Measurements from ENCODE around the gene TBC1D2. TPM values are rescaled to one million over a fixed set of nuclear protein-coding genes. Genes with fewer than 3 reads are reported as not detected.

Gene TBC1D2
- total and polyA plus RNA-seq, 10 of the 15 experiments (the other 5 are each of a cell fraction or from before 2014, with no cell fraction given), result 0.04 to 1.6 (median 1.1) TPM

GRCh38 chr9:98195671-98196070 is 59.8 kb downstream of the TBC1D2 start (continued):
- no peak for TF ChIP-seq ZNF384 (IDR thresholded peaks at IDR 0.05; ENCODE audit: borderline replicate concordance, low read depth, low read length)
- TF ChIP-seq WRNIP1 (IDR thresholded peaks at IDR 0.05; ENCODE audit: borderline replicate concordance, low read depth, low read length), result no peak
- TF ChIP-seq RB1 (IDR thresholded peaks at IDR 0.05; ENCODE audit: borderline replicate concordance), result no peak

GRCh38 chr9:98193336-98193944 is 62.0 kb downstream of the TBC1D2 start:
- Histone ChIP-seq H3K4me3 (peak overlapping the region; percentile 78), H3K27ac (ENCODE audit: control insufficient read depth, insufficient read depth) (no peak overlapping the region), H3K9ac (ENCODE audit: control insufficient read depth, insufficient read depth, low read length) (peak overlapping the region; percentile 14; the same call in 1 of the 2 replicates), H3K79me2 (ENCODE audit: control insufficient read depth, insufficient read depth, low read length) (no peaks in the 10 kb centered on the region), H3K4me2 (ENCODE audit: control insufficient read depth, insufficient read depth) (peak overlapping the region; percentile 99), H3K27me3 (replicated peaks in 1 of 2; ENCODE audit: control insufficient read depth in 2 of 2, insufficient read depth in 2 of 2, low read length in 1 of 2) (peaks cover 0 to 3% of the 10 kb centered on the region in 2 experiments; a peak in 3 of 4 replicates), H3K36me3 (ENCODE audit: control insufficient read depth in 2 of 2, insufficient read depth in 2 of 2, low read length in 1 of 2) (no peaks in the 10 kb centered on the region), H3K4me1 (ENCODE audit: control insufficient read depth, insufficient read depth, low read length) (peaks cover 6% of the 10 kb centered on the region), H2AFZ (ENCODE audit: control insufficient read depth, low read depth, low read length) (peak overlapping the region; percentile 89), H4K20me1 (ENCODE audit: control insufficient read depth, insufficient read depth) (no peaks in the 10 kb centered on the region), H3K9me3 (replicated peaks; ENCODE audit: control insufficient read depth, insufficient read depth, low read length) (no peaks in the 10 kb centered on the region)
- in situ Hi-C loops (cut with MboI) (no loop called here), intact Hi-C loops (cut with micrococcal nuclease; ENCODE audit: unreplicated experiment) (loop anchor here (5.0 kb wide), 1 partner anchor 76 kb away; the partner anchor contains the start of gene TRIM14)
- TF ChIP-seq HCFC1 (IDR thresholded peaks at IDR 0.05; ENCODE audit: low read length) (no peak), NR2F1 (conservative IDR thresholded peaks at IDR 0.05) (no peak), CBX5 (IDR thresholded peaks at IDR 0.05; ENCODE audit: low read depth) (no peak), PBX3 (IDR thresholded peaks at IDR 0.05; ENCODE audit: insufficient replicate concordance, low read depth, low read length) (no peak), DPF2 (IDR thresholded peaks at IDR 0.05) (no peak), CHD2 (IDR thresholded peaks at IDR 0.05; ENCODE audit: borderline replicate concordance, low read depth, low read length) (no peak), ZNF207 (IDR thresholded peaks at IDR 0.05; ENCODE audit: borderline replicate concordance) (no peak)
- ChIA-PET SMC1A (ENCODE audit: uncharacterized antibody, unreplicated experiment) (interaction anchor here (0.6 to 2.0 kb wide), 10 partner anchors 12 to 103 kb away, joined by 3 to 22 read pairs (median 3); partner anchors contain the start of gene TRIM14), RAD21 (ENCODE audit: unreplicated experiment) (interaction anchor here (1.0 to 1.8 kb wide), 6 partner anchors 11 to 120 kb away, joined by 3 to 8 read pairs (median 4); partner anchors contain the start of gene TRIM14), CTCF (interaction anchor here (0.7 to 3.3 kb wide), 11 partner anchors 11 to 234 kb away, joined by 3 to 25 read pairs (median 3); partner anchors contain the start of genes TBC1D2 and TRIM14), POLR2A (no interaction called here)
- WGBS (ENCODE audit: insufficient coverage, insufficient replicate concordance, low lambda C conversion rate, missing lambda C conversion rate), result 22% methylated on average over 8 of the region's 8 CpGs
- no peak for FAIRE-seq
- no TSS peak for BruUV-seq (replicated peaks)
- ATAC-seq, result no peak; the same call in 2 of the 3 replicates
- no peak for DNase-seq (ENCODE audit: low read depth, low spot score)
